Measurements from ENCODE around the gene ZNF229.
"Not testable (repeated sequence)": the region's sequence is repeated elsewhere in the genome, so short reads cannot be mapped to it uniquely, and the experiment has no call there.

The ZNF229 gene

GRCh38 chr19:44447916-44448674, at the start of gene ZNF229:
Gene ZNF229, minus strand, starts transcription at chr19:44448472. Its CDS starts 5,625 bp downstream, at chr19:44442847.
- peak; percentile 88 for DNase-seq

GRCh38 chr19:44496711-44497110, 48.4 kb upstream of the ZNF229 start:
- DNase-seq: no peak

GRCh38 chr19:44476559-44477408, 28.5 kb upstream of the ZNF229 start:
- no peak for DNase-seq

- DNase-seq: not testable (repeated sequence)
Observed at GRCh38 chr19:44468730-44469129, 20.5 kb upstream of the ZNF229 start.

GRCh38 chr19:44462600-44463286, 14.5 kb upstream of the ZNF229 start:
- DNase-seq: not testable (repeated sequence)

GRCh38 chr19:44456016-44456415, 7.7 kb upstream of the ZNF229 start:
- not testable (repeated sequence) for DNase-seq

- no peak for DNase-seq
Observed at GRCh38 chr19:44455100-44455499, 6.8 kb upstream of the ZNF229 start.

GRCh38 chr19:44452367-44452766, 4.1 kb upstream of the ZNF229 start:
- DNase-seq: no peak

GRCh38 chr19:44451687-44452086, 3.4 kb upstream of the ZNF229 start:
- no peak for DNase-seq

- DNase-seq: no peak
Observed at GRCh38 chr19:44438441-44438840, 9.8 kb downstream of the ZNF229 start.

- no peak for DNase-seq
Observed at GRCh38 chr19:44435441-44435840, 12.8 kb downstream of the ZNF229 start.

- no peak for DNase-seq
Observed at GRCh38 chr19:44430956-44431355, 17.3 kb downstream of the ZNF229 start.

GRCh38 chr19:44415553-44415952, 32.7 kb downstream of the ZNF229 start:
- DNase-seq: not testable (repeated sequence)

- peak; percentile 95 for DNase-seq
Observed at GRCh38 chr19:44401139-44402115, 46.8 kb downstream of the ZNF229 start, which contains the start of gene ZNF285. Gene ZNF285, minus strand, starts transcription at chr19:44401608. Its CDS starts 4,395 bp downstream, at chr19:44397213.

GRCh38 chr19:44389268-44389667, 59.0 kb downstream of the ZNF229 start:
- DNase-seq: not testable (repeated sequence)

Measured in right forelimb (tissue), 1 donor.